HG03280 (cell line): ENCODE measurements around the gene MPIG6B.

ENCODE experiments used
- ATAC-seq: cut with Tn5 transposase; IDR thresholded peaks from one replicate; pipeline ENCODE4 v1.9.1; 2021; ENCODE audit warnings: mild to moderate bottlenecking, moderate library complexity; ENCODE audit not compliant: unreplicated experiment

Gene MPIG6B

DNA sequence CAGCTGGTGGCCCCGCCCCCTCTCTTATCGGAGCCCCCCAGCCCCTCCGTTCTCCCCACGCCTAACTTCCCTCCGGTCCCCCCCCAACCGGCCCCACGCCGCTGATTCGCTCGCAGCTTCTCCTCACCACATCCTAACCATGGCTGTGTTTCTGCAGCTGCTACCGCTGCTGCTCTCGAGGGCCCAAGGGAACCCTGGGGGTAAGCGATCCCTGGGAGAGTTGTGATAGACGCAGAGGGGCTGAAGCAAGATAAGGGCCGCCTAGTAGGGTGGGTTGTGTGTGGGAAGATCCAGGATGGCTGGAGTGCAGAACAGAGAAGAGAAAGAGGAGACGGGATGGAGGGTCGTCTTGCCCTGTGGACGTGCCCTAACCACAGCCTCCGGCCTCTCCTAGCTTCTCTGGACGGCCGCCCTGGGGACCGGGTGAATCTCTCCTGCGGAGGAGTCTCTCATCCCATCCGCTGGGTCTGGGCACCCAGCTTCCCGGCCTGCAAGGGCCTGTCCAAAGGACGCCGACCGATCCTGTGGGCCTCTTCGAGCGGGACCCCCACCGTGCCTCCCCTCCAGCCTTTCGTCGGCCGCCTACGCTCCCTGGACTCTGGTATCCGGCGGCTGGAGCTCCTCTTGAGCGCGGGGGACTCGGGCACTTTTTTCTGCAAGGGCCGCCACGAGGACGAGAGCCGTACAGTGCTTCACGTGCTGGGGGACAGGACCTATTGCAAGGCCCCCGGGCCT, at the start of gene MPIG6B:
TSS of gene MPIG6B (plus strand) at position 129 of the 735 bp plus-strand sequence. CDS start at position 140, 11 bp downstream.
- ATAC-seq, result no peak

DNA sequence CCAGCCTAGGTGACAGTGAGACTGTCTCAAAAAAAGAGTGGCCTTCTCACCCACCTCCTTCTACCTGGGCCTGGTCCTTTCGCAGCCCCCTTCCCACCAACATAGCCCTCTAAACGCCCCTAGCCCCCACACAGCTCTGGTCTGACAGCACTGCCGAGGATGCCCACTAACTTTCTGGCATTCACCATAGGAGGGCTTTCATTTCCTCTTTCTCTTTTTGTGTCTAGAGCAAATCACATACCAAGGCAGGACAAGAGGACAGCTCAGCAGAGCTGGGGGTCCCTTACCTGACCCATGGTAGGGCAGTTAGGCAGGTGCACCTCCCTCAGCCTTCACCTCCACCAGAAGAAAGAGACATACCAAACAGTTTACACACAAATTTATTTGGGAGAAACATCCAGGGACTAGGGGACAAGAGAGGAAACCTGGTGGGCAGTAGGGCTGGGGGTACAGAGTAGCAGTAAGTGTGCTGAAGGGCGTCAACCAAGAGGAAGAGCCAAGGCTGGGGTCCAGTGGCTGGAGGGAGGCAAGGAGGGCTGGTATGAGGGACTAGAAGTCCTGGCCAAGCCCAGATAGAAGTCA, 46.8 kb upstream of the MPIG6B start:
- ATAC-seq, result no peak

DNA sequence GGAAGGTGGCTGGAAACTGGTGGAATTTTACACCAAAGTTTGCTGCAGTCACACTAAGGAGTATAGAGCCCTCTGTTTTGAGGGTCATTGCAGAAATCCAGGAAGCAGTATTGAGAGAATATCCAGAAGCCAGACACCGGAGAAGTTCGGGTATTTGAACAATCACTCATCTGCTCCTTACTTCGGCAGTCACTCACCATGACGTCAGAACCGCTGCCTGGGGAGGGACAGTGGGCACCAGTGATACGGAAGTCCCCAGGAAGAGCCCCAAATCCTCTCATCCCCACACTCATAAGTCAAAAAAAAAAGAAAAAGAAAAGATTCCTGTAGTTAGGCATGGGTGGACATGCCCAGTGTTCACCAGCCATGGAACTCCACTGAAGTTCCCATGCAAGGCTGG, 46.3 kb upstream of the MPIG6B start:
- no peak for ATAC-seq

DNA sequence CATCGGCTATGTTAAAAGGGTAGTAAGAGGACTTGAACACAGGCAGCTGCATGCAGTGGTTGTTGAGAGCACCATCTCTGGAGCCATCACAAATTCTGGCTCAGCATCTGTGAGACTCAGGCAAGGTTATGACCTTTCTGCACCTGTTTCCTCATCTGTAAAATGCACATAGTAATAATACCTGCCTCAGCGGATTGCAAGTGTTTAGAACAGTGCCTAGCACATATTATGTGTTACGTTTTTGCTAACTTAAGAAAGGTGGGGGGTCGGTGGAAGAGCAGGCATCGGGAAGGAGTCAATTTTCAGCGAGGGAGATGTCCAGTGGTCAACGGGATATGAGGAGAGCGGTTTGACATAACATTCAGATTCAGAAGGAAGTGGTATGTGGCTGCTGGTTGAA, 45.2 kb upstream of the MPIG6B start:
- ATAC-seq, result no peak

DNA sequence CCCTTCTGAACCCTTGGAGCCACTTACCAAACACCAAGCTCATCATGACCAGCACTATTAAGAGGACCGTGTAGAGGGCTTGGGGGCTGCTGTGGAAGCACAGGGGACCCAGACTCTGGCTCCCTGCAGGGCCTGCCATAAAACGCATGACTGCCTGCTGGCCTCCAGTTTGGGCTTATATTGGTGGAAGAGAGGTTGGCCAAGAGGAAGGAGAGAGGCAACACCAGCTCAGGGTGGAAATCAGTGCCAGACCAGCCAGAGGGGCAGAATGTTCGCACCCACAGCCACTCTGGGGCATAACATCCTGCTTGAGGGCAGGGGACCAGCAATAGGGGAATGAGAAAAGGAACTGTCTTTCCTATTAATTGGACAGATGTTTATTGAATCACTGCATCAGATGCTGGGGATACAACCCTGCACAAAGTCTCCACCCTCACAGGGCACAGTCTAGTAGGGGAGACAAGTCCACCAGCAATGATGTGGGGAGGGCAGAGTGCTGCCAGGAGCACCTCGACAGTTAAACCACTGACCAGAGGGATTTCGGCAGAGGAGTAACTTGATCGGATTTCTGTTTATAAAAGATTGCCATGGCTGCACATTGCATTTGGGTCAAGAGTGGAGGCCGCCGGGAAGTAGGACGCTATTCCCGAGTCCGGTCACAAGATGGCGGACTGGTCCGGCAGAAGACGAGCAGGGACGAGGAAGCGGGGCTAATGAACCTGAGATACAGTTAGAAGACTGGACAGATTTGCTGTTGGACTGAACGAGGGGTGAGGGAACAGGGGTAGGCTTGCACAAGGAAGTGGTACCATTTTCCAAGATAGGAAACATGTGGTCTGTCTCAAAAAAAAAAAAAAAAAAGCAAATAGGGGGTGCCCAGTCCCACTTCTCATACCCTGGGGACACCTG, 42.7 kb upstream of the MPIG6B start, which contains the start of gene LY6G5C:
TSS of gene LY6G5C (minus strand) at position 842 of the 909 bp plus-strand sequence. CDS start at position 148, 694 bp downstream.
- ATAC-seq, result no peak

DNA sequence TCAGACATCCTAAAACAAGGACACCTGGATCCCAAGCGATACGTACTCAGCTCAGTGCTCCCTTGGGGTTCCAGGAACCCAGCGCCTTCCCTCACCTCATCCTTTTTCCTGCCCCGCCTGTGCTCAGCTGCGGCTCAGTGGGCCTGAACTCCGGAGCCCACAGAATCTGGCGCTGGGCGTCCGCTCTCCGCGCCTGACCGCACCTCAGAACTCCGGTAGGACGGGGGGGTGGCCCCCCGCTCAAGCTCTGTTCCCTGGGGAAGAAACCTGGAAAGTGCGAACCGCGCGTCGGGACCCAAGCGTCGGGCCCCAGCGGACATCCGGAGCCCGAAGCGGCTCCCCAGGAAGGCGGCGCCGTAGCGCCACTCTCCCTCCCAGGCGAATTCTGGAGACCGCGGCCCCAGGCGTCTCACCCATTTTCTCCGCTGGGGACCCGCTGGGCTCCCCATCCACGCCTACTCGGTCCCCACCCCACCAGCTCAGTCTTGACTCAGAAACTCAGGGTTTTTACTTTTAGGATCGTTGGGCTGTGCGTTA, 42.0 kb upstream of the MPIG6B start:
- no peak for ATAC-seq

DNA sequence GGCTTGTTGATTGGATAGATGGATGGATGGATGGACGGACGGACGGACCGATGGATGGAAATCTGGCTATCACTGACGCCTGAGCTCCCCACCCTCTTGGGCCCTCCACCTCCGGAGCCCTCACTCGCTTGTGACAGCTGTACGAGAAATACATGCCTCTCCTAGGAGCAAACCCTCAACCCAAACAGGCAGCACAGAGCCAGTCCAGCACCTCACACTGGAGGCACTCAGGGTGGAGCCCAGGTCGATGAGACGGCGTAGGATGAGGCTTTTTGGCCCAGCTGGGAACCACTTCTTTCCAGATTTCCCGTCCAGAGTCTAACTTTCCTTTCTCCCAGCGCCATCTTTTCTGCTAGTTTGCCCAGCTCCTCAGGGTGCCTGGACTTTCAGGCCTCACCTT, 39.6 kb upstream of the MPIG6B start:
- ATAC-seq, result no peak

DNA sequence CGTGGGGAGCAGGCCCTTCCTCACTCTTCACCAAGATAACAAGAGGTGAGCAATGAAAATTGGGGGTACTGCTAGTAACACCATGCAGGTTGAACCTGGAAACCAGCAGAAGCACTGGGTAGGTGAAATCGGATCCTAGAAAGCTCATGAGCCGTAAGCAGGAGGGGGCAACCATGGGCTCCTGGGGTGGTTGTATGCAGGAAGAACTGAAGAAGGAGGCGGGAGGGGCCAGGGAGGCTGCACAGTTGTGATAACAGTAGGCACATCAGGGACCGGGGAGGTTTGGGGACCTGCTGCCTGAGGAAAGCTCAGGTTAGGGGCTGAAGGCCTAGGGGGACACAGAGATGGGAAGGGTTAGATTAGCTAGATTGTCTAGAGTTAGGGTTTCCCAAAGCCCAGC, 36.7 kb upstream of the MPIG6B start:
- ATAC-seq, result no peak

DNA sequence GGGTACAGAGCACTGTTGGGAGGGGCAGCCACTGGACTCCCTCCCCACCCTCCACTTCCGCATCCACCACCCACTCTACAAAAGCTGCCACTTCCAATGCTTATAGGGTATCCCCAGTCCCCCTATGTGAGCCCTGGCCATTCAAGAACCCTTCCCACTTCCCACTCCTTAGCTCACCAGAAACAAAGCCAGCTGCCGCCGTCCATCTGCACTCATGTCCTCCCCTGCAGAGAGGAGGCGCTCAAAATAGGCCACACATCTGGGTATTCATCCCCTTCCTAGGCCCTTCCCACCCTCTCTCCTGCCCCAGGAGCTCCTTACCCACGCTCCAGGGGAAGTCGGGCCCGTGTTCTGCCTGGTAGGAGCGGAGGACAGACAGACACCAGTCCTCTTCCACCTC, 35.9 kb upstream of the MPIG6B start:
- no peak for ATAC-seq

- no peak for ATAC-seq
These were observed 35.1 kb upstream of the MPIG6B start for GRCh38 chr6:31687860-31688693.

GRCh38 chr6:31689249-31690110, 33.7 kb upstream of the MPIG6B start:
- no peak for ATAC-seq

DNA sequence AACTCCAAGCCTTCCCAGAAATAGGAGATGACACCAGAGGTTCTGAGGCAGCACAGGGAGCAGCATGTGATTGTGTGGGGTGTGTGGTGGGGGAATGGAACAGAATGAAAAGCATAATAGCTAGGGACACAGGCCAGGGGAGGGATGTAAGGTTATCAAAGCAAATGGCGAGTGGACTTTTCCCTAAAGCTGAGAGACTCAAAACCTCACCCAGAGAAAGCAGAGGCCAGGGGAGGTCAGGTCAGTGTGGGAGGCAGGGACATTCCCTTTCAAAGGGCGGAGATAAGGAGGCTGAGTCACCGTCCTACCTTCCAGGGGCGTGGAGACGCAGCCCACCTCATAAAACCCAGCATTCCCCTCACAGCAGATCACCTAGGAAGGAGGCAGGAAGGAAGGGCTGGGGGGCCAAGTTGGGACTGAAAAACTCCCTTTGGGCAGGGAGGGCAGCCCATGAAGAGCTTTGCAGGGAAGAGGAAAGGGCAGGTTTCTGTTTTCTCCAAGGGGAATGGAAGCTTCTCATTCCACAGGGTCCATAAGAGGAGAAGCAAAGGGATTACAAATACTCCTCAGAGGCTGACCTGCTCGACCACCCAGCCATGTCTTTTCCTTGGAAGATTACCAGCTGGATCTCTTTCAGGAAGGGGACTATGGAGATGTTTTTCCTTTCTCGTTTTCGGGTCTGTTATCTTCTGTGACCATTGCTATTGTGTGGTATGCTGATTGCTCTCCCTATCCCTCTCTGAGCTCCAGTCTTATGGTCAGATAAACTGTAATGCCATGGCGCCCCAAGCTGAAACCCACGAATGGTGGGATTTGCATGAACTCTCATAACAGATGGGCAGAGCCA, 32.7 kb upstream of the MPIG6B start:
- ATAC-seq, result no peak

GRCh38 chr6:31691078-31691463, 32.1 kb upstream of the MPIG6B start:
- ATAC-seq, result no peak

DNA sequence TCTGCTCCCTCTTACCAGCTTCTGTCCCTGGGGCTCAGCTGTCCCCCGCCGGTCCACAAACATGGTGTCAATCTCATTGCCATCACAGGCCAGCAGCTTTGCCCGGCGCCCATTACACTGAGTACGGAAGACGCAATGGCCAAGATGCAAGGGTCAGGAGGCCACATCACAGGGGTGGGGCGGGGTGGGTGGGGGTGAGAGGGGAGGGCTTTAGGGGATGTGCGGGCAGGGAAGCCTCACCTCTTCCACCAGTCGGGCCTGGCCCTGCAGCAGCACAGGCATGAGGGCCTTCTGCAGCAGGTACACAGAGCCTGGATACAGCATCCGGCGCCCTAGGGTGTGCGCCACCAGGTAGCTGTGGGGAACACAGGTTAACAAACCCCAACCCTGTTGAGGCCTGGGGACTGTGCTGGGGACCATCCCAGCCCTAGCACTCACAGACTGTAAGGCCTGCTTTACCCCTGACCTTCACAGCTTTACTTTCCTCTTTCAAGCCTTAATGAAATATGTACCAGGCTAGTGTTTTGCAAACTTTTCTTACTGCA, 31.5 kb upstream of the MPIG6B start:
- no peak for ATAC-seq

DNA sequence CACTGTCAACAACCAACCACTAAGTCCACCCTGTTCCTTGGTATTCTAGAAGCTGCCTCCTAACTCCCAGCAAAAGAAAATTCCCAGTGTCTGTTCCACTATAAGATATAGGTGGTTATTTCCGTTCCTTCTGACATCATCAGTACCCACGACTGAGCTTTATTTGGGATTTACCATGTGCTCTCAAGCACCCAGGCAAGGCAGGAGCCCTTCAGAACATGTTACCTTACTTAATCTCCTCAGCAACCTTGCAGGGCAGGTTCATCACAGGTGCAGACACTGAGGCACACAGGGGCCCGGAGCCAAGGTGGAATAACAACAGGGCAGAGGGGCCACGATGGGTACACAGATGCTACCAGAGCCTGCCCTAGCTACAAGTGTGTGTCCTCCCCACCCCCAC, 30.8 kb upstream of the MPIG6B start:
- no peak for ATAC-seq

- no peak for ATAC-seq
These were observed 30.3 kb upstream of the MPIG6B start for GRCh38 chr6:31692886-31693285.

DNA sequence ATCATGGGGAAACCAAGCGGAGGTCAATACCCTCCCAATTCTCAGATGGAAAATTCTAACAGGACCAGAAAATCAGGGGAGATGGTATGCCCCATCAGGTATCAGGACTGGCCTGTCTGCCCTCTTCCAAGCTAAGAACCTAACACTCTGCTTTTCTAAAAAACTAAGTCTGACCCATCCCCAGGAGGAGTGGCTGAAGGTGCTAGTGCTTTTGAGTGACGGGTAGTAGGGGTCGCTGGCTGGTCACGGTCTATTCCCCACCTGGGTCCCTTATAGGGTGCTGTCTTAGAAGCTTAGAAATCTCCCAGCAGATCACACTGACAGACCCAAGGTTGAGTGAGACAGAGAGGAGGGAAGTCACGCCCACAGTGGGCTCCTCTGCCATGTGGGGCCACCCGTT, 29.6 kb upstream of the MPIG6B start:
- no peak for ATAC-seq

DNA sequence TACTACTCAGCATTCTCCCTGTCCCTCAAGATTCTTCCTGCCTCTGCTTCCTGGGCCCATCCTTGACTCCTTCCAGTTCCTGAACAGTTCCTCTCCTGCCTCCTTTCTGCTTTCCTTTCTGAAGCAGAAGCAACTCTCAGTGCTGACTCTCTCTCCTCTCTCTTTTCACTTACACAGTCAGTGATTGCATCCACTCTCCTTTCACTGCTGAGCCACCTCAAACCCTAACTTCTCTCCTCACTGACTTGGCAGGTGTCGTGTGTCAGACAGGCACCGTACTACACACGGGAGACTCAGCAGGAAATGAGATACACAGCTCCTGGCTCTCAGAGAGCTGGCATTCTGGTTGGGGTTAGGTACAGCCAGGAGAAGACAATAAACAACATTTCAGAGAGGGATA, 25.6 kb upstream of the MPIG6B start:
- no peak for ATAC-seq
